OCI-M2 (cell line): Measurements from ENCODE around the gene UBL7.

ENCODE experiments used
- DNase-seq: peaks from one replicate; lab custom pipeline; 2025; ENCODE audit not compliant: unreplicated experiment; lab: John Stamatoyannopoulos, UW

The UBL7 gene

DNA sequence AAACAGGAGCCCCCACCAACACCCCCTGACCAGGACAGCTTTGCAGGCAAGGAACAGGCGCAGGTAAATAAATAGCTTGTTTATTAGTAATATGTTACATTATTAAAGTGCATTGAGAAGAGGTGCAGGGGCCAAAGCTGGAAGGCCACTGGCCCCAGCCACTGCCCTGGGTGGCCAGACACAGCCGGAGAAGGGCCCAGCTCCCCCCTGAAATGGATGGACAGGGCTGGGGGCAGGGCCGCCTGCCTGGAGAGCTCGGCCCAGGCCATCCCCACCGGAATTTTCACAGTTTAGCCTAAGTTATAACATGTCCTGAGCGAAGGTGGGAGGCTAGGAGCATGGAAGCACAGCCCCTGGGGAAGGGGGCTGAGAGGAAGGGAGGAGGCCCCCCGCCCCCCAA, 51.7 kb downstream of the UBL7 start:
- DNase-seq, result no peak

- DNase-seq, result no peak
These were observed 52.1 kb downstream of the UBL7 start for GRCh38 chr15:74408815-74409214.

- DNase-seq, result no peak
These were observed 52.6 kb downstream of the UBL7 start for GRCh38 chr15:74408385-74408784.

GRCh38 chr15:74406992-74407705, 53.8 kb downstream of the UBL7 start:
- DNase-seq, result no peak

- no peak for DNase-seq
These were observed 54.4 kb downstream of the UBL7 start for GRCh38 chr15:74406517-74406916.

GRCh38 chr15:74405823-74406222, 55.1 kb downstream of the UBL7 start:
- no peak for DNase-seq

DNA sequence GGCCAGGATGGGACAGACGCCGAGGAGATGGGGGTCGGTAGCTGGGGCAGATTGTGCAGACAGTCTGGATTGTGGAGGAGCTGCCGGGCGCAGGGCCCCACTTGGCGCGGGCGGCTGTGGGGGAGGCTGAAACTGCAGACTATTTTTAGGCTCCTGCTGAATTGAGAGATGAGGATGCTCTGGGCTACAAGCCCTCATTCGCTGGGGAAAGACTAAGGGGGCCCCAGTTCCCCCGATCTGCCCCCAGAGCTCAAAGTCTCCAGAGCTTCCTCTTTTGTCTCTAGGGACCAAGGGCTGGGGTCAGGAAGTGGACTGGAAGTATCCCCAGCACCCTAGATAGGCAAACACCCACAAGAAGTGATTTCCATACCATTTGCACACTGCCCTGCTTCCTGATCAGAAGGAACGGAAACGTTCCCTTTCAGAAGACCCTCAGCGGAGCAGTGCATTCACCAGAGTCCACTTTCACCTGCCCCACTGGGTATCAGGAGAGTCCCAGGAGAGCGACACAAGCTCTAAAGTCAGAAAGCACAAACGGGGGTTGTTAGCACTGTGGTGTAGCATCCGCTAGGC, 56.9 kb downstream of the UBL7 start:
- DNase-seq, result no peak

DNA sequence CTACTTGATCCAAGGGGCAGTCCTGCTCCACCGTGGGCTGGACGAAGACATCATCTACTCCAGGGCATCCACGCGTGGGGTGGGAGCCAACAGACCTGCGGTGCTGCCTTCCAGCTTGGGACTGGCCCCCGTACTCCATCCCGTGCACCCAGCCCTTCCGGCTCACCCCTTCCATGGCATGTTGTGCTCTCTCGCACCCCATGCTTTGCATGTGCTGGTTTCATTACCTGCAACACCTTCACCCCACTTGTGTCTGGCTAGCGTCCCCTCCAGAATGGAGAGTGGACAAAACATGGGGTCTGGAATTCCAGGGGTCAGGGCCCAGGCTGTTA, 57.4 kb downstream of the UBL7 start:
- DNase-seq, result no peak

- DNase-seq, result no peak
These were observed 57.9 kb downstream of the UBL7 start for GRCh38 chr15:74402873-74403587.

DNA sequence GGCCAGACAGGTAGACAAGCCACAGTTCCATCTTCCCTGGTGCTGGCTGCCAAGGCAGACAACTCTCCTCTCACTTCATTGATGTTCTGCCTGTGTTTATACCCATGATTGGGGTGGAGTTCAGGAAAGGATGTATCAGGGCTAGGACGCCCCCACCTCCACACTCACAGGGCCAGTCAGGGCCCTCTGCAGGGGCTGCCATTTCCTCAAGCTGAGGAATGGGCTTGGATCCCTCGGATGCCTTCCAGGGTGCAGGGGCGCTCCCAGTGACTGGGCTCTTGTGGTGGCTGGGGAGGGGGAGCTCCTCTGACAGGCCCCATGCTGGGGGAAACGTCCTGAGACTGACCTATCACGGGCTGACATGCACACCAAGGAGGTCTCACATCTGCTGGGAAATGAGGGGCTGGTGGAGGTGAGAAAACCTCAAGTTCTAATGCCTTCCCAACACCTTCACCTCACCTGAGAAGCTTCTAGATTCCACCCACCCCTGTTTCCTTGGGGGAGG, 58.6 kb downstream of the UBL7 start:
- DNase-seq, result no peak

GRCh38 chr15:74400915-74401757, 59.8 kb downstream of the UBL7 start:
- no peak for DNase-seq

DNA sequence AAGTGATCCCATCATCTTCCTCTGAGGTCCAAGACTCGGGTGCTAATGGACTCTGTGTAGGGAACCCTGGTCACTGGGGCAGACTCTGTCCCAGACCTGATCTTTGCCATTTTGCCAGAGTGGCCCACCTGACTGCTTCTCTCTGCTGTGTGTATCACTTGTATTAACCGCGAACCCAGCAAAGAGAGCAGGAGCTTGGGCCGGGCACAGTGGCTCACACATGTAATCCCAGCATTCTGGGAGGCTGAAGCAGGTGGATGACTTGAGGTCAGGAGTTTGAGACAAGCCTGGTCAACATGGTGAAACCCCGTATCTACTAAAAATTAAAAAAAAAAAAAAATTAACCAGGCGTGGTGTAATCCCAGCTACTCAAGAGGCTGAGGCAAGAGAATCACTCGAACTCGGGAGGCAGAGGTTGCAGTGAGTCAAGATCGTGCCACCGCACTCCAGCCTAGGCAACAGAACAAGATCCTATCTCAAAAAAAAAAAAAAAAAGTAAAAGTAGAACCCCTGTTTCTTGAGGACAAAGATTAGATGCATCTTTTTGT, 60.6 kb downstream of the UBL7 start:
- DNase-seq, result no peak

GRCh38 chr15:74399511-74400312, 61.2 kb downstream of the UBL7 start:
- no peak for DNase-seq

DNA sequence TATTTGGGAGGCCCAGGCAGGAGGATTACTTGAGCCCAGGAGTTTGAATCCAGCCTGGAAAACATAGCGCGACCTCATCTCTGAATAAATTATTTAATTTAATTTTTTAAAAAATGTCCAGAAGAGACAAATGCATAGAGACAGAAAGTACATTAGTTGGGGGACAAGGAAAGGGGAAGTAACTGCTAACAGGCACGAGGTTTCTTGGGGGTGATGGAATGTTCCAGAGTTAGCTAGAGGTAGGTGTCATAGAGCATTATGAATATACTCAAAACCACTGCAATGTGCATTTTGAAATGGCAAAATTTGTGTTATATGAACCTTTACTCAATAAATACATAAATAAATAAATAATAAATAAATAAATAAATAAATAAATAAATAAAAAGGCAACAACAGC, 61.9 kb downstream of the UBL7 start:
- DNase-seq, result no peak

DNA sequence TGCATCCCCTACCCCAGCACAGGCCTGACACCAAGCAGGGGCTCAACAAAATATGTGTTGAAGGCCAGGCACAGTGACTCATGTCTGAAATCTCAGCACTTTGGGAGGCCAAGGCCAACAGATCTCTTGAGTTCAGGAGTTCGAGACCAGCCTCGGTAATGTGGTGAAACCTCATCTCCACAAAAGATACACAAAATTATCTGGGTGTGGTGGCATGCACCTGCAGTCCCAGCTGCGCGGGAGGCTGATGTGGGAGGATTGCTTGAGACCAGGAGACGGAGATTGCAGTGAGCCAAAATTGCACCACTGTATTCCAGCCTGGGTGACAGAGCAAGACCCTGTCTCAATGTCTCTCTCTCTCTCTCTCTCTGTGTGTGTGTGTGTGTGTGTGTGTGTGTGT, 62.8 kb downstream of the UBL7 start:
- no peak for DNase-seq

DNA sequence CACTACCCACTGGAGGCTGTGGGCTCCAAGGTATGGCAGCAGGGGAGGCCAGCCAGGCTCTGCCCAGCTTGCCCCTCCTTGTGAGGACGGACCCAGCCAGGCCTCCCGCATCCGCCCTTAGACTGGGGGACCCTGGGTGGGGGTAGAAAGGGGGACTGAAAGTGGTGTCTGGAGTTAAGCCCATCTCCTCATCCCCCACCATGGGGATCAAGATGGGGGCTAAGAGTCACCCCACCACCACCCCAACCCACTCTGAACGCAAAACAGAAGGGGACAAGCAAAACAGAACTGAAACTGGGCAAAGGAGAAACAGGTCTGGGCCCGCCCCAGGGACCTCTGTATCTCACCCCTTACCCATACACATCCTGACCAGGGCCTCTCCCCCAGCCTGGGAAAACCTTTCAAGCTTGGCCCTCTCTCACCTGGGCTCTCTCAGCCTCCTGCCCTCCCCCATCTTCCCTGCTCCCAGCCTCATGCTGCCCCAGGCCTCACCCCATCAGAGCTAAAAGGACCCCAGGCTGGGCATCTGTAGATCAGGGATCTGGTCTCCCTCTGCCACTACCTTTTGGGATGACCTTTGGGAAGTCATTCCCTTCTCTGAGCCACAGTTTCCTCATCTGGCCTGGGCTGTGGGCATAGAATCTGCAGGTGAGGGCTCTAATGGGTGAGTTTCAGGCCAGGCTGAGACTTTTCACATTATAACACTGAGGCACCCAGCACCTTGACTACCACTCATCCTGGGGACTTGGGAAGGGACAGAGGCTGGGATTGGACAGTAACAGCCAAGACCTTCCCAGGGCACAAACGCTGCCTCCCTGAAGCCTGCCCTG, 63.5 kb downstream of the UBL7 start:
- no peak for DNase-seq

DNA sequence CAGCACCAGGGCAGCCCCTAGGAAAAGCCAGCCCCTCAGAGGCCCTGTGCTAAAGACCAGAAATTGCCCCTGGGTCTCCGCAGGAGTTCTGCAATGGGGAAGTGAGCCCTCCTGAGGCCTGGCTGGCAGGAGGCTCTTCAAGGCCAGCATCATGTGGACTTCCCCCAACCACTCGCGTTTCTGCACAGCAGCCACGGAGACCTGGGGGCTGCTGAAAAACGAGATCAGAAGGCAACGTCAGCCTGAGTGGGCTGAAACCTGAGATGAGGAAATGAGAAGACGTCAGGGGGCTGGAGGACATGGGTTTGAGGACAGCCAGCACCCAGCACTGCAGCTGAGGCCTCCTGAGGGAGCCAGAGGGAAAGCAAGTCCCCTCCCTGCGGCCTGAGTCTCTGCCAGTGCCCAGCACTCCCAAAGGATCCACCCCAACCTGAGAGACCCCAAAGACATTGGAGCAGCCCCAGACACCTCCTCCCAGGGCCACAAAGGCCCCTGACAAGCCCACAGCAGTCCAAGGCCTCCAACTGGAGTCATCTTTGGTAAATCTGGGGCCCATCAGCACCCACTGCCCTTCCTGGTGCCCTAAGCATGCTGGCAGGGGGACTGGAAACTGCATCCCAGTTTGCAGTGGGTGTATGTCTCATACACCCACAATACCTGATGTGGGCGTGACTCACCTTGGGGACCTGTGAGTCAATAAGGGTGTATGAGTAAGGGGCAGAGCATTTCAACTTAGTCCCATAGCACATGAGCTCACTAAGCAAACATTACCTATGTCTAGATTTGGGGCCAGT, 64.3 kb downstream of the UBL7 start:
- DNase-seq, result no peak

- no peak for DNase-seq
These were observed 64.9 kb downstream of the UBL7 start for GRCh38 chr15:74396146-74396438.
